ENCODE results near the gene KIAA1191.

- TF ChIP-seq CTCF (conservative IDR thresholded peaks at IDR 0.05 in 1 of 2, IDR thresholded peaks at IDR 0.05 in 1 of 2; ENCODE audit: extremely low read depth in 1 of 2, insufficient read depth in 1 of 2, low read depth in 1 of 2, low read length in 2 of 2) (no peak), EZH2 (IDR thresholded peaks at IDR 0.05; ENCODE audit: borderline replicate concordance, low read length) (no peak)
These were observed 23.4 kb upstream of the KIAA1191 start for GRCh38 chr5:176384991-176385390.
